ENCODE measurements around the gene BNC2. TPM values are rescaled to one million over a fixed set of nuclear protein-coding genes. Genes with fewer than 3 reads are reported as not detected.

BNC2 gene
- total and polyA plus RNA-seq, 2 experiments from 2014 or later = 19.3 to 20.7 TPM

DNA sequence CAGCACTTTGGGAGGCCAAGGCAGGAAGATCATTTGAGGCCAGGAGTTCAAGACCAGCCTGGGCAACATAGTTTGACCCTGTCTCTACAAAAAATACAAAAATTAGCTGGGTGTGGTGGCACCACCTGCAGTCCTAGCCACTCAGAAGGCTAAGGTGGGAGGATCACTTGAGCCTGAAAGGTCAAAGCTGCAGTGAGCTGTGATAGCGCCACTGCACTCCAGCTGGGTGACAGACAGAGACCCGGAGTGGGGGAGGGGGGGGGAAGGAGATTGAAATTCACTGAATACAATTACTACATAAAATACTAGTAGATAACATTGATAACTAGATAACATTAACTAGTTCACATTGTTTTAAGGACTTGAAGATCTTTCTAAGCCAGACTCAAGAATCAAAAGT lies 345.6 kb downstream of the BNC2 start:
- H4K20me1 ChIP-seq (ENCODE audit: insufficient read depth, poor library complexity, severe bottlenecking) = no peaks in the 10 kb centered on the region
- no peak overlapping the region for H3K4me3 ChIP-seq
- TF ChIP-seq EZH2phosphoT487 (IDR thresholded peaks at IDR 0.05; ENCODE audit: low read depth, severe bottlenecking, unreplicated experiment) = no peak
- no peak for TF ChIP-seq EZH2 (IDR thresholded peaks at IDR 0.05; ENCODE audit: borderline replicate concordance)
- TF ChIP-seq CTCF (IDR thresholded peaks at IDR 0.05; ENCODE audit: poor library complexity) = no peak
- H3K4me1 ChIP-seq (ENCODE audit: insufficient read depth) = peaks cover 7% of the 10 kb centered on the region
- WGBS (ENCODE audit: low lambda C conversion rate, missing lambda C conversion rate) = 61% methylated on average over 2 of the region's 2 CpGs
- no peaks in the 10 kb centered on the region for H3K9me3 ChIP-seq (ENCODE audit: low read depth)
- no peak overlapping the region for H3K4me2 ChIP-seq
- H3K27me3 ChIP-seq = no peaks in the 10 kb centered on the region
- H3K79me2 ChIP-seq = peaks cover 3% of the 10 kb centered on the region
- no peak overlapping the region for H3K27ac ChIP-seq
- no peaks in the 10 kb centered on the region for H3K36me3 ChIP-seq (replicated peaks; ENCODE audit: insufficient read depth, low read depth)
- H3K9me2 ChIP-seq (replicated peaks; ENCODE audit: insufficient read depth) = no peaks in the 10 kb centered on the region
- no peak for DNase-seq (ENCODE audit: low spot score)
- no peak overlapping the region for H2AFZ ChIP-seq

DNA sequence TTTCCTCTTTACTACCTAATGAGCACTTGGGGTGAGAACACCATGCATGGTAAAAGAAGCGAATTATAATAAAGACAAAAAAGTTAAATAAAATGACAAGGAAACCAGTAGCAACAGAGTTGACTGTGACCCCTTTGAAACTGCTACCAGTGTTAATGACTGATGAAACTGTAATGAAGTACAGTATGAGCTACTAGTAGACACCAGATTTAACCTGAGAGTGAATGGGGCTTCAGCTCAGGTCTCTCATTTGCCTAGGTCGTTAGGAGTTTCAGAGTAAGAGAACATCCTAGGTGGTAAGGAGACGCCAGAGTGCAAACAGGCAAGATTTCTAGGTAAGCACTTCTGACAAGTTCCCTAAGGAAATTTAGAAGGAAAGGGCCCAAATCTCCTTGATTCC lies 346.4 kb downstream of the BNC2 start:
- Histone ChIP-seq H3K36me3 (replicated peaks; ENCODE audit: insufficient read depth, low read depth) (no peaks in the 10 kb centered on the region), H4K20me1 (ENCODE audit: insufficient read depth, poor library complexity, severe bottlenecking) (no peaks in the 10 kb centered on the region), H3K27me3 (no peaks in the 10 kb centered on the region), H3K27ac (no peak overlapping the region), H3K4me2 (no peak overlapping the region), H2AFZ (no peak overlapping the region), H3K9me3 (ENCODE audit: low read depth) (no peaks in the 10 kb centered on the region), H3K79me2 (peaks cover 3% of the 10 kb centered on the region), H3K4me3 (no peak overlapping the region), H3K9me2 (replicated peaks; ENCODE audit: insufficient read depth) (no peaks in the 10 kb centered on the region), H3K4me1 (ENCODE audit: insufficient read depth) (peaks cover 7% of the 10 kb centered on the region)
- WGBS (ENCODE audit: low lambda C conversion rate, missing lambda C conversion rate) = 81% methylated on average over 3 of the region's 3 CpGs
- no peak for DNase-seq (ENCODE audit: low spot score)
- TF ChIP-seq EZH2phosphoT487 (IDR thresholded peaks at IDR 0.05; ENCODE audit: low read depth, severe bottlenecking, unreplicated experiment) (no peak), CTCF (IDR thresholded peaks at IDR 0.05; ENCODE audit: poor library complexity) (no peak), EZH2 (IDR thresholded peaks at IDR 0.05; ENCODE audit: borderline replicate concordance) (no peak)

DNA sequence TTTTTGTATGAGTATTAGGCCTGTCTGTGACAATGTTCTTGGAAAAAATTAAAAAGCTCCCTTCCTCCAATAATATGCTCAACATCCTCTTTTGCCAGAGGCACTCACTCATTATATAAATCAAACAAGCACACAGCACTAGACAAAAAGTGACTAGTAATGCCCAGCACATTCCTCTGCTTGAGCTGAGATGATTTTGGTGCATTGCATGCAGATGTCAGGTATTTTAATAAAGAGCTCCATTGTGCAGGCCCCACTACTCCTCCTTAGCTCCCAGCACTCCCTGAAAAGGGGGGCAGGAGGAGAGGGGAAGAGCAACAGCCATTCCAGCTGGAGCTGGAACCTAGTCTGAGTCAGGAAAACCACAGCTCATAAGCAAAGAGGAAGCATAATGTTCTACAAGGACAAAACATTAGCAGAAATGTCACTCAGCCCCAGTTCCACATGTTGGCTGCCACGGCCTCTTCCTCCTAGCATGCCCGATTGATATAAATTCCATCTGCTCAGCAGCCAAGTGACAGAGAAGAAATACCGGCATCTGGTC lies 348.5 kb downstream of the BNC2 start:
- Histone ChIP-seq H3K4me1 (ENCODE audit: insufficient read depth) (peaks cover 14% of the 10 kb centered on the region), H3K9me3 (ENCODE audit: low read depth) (no peaks in the 10 kb centered on the region), H3K36me3 (replicated peaks; ENCODE audit: insufficient read depth, low read depth) (no peaks in the 10 kb centered on the region), H2AFZ (no peak overlapping the region), H3K79me2 (peaks cover 3% of the 10 kb centered on the region), H3K27ac (peak overlapping the region; percentile 72), H3K4me2 (no peak overlapping the region), H3K4me3 (no peak overlapping the region), H3K9me2 (replicated peaks; ENCODE audit: insufficient read depth) (no peaks in the 10 kb centered on the region), H3K27me3 (no peaks in the 10 kb centered on the region), H4K20me1 (ENCODE audit: insufficient read depth, poor library complexity, severe bottlenecking) (no peaks in the 10 kb centered on the region)
- TF ChIP-seq CTCF (IDR thresholded peaks at IDR 0.05; ENCODE audit: poor library complexity) = no peak
- TF ChIP-seq EZH2 (IDR thresholded peaks at IDR 0.05; ENCODE audit: borderline replicate concordance) = no peak
- no peak for TF ChIP-seq EZH2phosphoT487 (IDR thresholded peaks at IDR 0.05; ENCODE audit: low read depth, severe bottlenecking, unreplicated experiment)
- 43% methylated on average over 3 of the region's 3 CpGs for WGBS (ENCODE audit: low lambda C conversion rate, missing lambda C conversion rate)
- DNase-seq (ENCODE audit: low spot score) = peak; percentile 10
